A549 (cell line): ENCODE measurements around the gene STXBP4. TPM values are rescaled to one million over a fixed set of nuclear protein-coding genes. Genes with fewer than 3 reads are reported as not detected.

Experiments used
- ATAC-seq, 2 experiments: fragments of 200-7000 bp in 1 of 2; fragments of >200 bp in 1 of 2; cut with Nextera tagmentation in 1 of 2; cut with Tn5 transposase in 1 of 2; 3 replicates each; pipeline versions ENCODE4 v1.8.0 to v1.9.1; 2018 to 2020; ENCODE audit warnings: mild to moderate bottlenecking in 1 of 2, moderate library complexity in 1 of 2
- CTCF ChIA-PET: fragments of 300-600 bp; sonication (Branson Sonifier 250); formaldehyde crosslinking; extraction: SDS; loops from one replicate; lab custom pipeline; 2021; ENCODE audit warnings: antibody characterized with exemption, inconsistent platforms; lab: Yijun Ruan, JAX
- POLR2A ChIA-PET: fragments of 350-600 bp; formaldehyde crosslinking; extraction: SDS; loops from one replicate; lab custom pipeline; 2021; ENCODE audit warnings: antibody characterized with exemption, inconsistent platforms; lab: Yijun Ruan, JAX
- DNase-seq, 2 experiments: peaks; one replicate each; pipeline versions ENCODE4 v3.0.0 to v3.0.0-alpha.2; 2011 to 2016; ENCODE audit warnings: low read depth in 1 of 2, low spot score in 1 of 2
- FAIRE-seq: peaks from 2 replicates; lab custom pipeline; 2011; peaks lifted over from hg19 to GRCh38; lab: Jason Lieb, UNC
- H3K27ac ChIP-seq, 2 experiments: fragments of >200 bp; sonication (Bioruptor Twin); formaldehyde crosslinking; 3 replicates each; pipeline ENCODE4 v1.5.1; 2016 to 2017
- H3K4me1 ChIP-seq: fragments of >200 bp; sonication (Bioruptor Twin); formaldehyde crosslinking; 3 replicates; pipeline ENCODE4 v1.6.1; 2016
- H3K4me2 ChIP-seq: fragments of >200 bp; sonication (Bioruptor Twin); formaldehyde crosslinking; 3 replicates; pipeline ENCODE4 v1.6.1; 2016
- H3K4me3 ChIP-seq: fragments of >200 bp; sonication (Bioruptor Twin); formaldehyde crosslinking; 3 replicates; pipeline ENCODE4 v1.5.1; 2016
- H3K9me3 ChIP-seq: fragments of >200 bp; sonication (Bioruptor Twin); formaldehyde crosslinking; 3 replicates; pipeline ENCODE4 v1.6.1; 2016
- CBX2 ChIP-seq: fragments of 200-600 bp; sonication (generic); IDR thresholded peaks from 2 replicates; pipeline ENCODE4 v1.6.1; 2016; ENCODE audit warnings: low read depth, mild to moderate bottlenecking, borderline replicate concordance
- CBX8 ChIP-seq: fragments of 200-600 bp; sonication (generic); IDR thresholded peaks from 2 replicates; pipeline ENCODE4 v1.6.1; 2016
- FOSL2 ChIP-seq, 2 experiments: fragments of 450-650 bp in 1 of 2; fragments of >200 bp in 1 of 2; sonication (Bioruptor Twin) in 1 of 2; formaldehyde crosslinking; IDR thresholded peaks; 2 replicates each; pipeline versions ENCODE4 v1.5.0 to v1.6.1; 2016 to 2020; ENCODE audit warnings: mild to moderate bottlenecking in 1 of 2, moderate library complexity in 1 of 2
- HDAC2 ChIP-seq: fragments of 200-600 bp; sonication (generic); IDR thresholded peaks from 2 replicates; pipeline ENCODE4 v1.6.1; 2016
- HMGXB4 ChIP-seq: fragments of 250-450 bp; sonication (Bioruptor Pico); IDR thresholded peaks from 2 replicates; pipeline ENCODE4 v1.5.0; 2021; ENCODE audit warnings: mild to moderate bottlenecking, moderate library complexity, borderline replicate concordance
- JUN ChIP-seq, 2 experiments: fragments of >200 bp; sonication (Bioruptor Twin); formaldehyde crosslinking; IDR thresholded peaks; 2 replicates in 1 of 2; 3 replicates in 1 of 2; pipeline ENCODE4 v1.6.1; 2016 to 2017
- MAZ ChIP-seq: fragments of 150-350 bp; IDR thresholded peaks from 2 replicates; pipeline ENCODE4 v1.6.1; 2014; ENCODE audit warnings: antibody characterized with exemption, low read depth, low read length, borderline replicate concordance
- MYC ChIP-seq: IDR thresholded peaks from 2 replicates; pipeline ENCODE4 v1.6.1; 2012; ENCODE audit warnings: mild to moderate bottlenecking, inconsistent platforms, low read length, improper control_type of control experiment, borderline replicate concordance
- RARB ChIP-seq: fragments of 250-450 bp; sonication (Bioruptor Pico); IDR thresholded peaks from 2 replicates; pipeline ENCODE4 v1.8.0; 2021; ENCODE audit warnings: mild to moderate bottlenecking, moderate library complexity
- RNF2 ChIP-seq: fragments of 200-600 bp; sonication (generic); IDR thresholded peaks from 2 replicates; pipeline ENCODE4 v1.6.1; 2016; ENCODE audit warnings: low read depth, mild to moderate bottlenecking, antibody characterized with exemption, moderate library complexity, borderline replicate concordance
- SMC3 ChIP-seq: fragments of >200 bp; sonication (Bioruptor Twin); formaldehyde crosslinking; IDR thresholded peaks from 3 replicates; pipeline ENCODE4 v1.6.1; 2018; ENCODE audit warnings: inconsistent platforms
- WGBS: methylation state at CpG from one replicate; pipeline ENCODE4 v1.1.6; 2017; ENCODE audit errors: missing lambda C conversion rate; 5-methylcytosine and 5-hydroxymethylcytosine counted together
- polyA plus RNA-seq, 4 experiments: library from polyadenylated mRNA; depleted of rRNA in 3 of 4; stranded (reverse); fragments of >200 nt; fragmentation: RNase III in 1 of 4; extraction: RNeasy Plus Mini Kit Qiagen cat#74134 plus additional on column Dnase treatment in 1 of 4; gene quantifications; 2 replicates in 3 of 4; 3 replicates in 1 of 4; pipeline ENCODE4 v1.2.3, GENCODE V29; 2011 to 2017
- TF ChIP-seq, protein P1 (sequence below): fragments of 200-600 bp; sonication (generic); IDR thresholded peaks from 2 replicates; pipeline ENCODE4 v1.6.1; 2016; ENCODE audit warnings: antibody characterized with exemption, mild to moderate bottlenecking, moderate library complexity
- TF ChIP-seq, protein P2 (sequence below): fragments of 250-450 bp; sonication (Bioruptor Pico); IDR thresholded peaks from 2 replicates; pipeline ENCODE4 v1.5.0; 2020; ENCODE audit warnings: low read depth, mild to moderate bottlenecking, moderate library complexity
- TF ChIP-seq, protein P3 (sequence below): fragments of 450-650 bp; IDR thresholded peaks from 2 replicates; pipeline ENCODE4 v1.6.1; 2014; ENCODE audit warnings: antibody characterized with exemption
- TF ChIP-seq, protein P4 (sequence below): fragments of >200 bp; sonication (Bioruptor Twin); formaldehyde crosslinking; IDR thresholded peaks from 3 replicates; pipeline ENCODE4 v1.5.1; 2016

The STXBP4 gene
- polyA plus RNA-seq, 2 of the 4 experiments (the other 2 are of a cell fraction): 9.0 to 16.0 TPM

DNA sequence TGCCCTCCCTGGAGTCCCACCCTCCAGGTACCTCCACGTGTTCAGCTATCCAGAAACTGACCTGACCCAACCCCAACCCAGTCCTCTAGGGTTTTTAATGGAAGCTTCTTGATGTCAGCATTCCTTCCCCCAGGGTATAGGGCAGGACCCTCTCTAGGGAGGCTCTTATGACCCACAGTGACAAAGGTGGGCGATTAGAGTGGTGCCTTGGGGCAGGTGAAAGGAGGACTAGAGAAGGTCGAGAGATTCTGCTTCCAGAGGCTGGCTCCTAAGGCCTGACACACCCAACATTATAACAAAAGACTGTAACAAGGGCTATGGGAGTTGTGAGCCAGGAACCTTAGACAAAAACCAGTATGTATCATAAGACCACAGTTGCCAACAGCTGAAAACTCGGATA is 17.3 kb upstream of the STXBP4 start (continued):
- TF ChIP-seq, protein P1, sequence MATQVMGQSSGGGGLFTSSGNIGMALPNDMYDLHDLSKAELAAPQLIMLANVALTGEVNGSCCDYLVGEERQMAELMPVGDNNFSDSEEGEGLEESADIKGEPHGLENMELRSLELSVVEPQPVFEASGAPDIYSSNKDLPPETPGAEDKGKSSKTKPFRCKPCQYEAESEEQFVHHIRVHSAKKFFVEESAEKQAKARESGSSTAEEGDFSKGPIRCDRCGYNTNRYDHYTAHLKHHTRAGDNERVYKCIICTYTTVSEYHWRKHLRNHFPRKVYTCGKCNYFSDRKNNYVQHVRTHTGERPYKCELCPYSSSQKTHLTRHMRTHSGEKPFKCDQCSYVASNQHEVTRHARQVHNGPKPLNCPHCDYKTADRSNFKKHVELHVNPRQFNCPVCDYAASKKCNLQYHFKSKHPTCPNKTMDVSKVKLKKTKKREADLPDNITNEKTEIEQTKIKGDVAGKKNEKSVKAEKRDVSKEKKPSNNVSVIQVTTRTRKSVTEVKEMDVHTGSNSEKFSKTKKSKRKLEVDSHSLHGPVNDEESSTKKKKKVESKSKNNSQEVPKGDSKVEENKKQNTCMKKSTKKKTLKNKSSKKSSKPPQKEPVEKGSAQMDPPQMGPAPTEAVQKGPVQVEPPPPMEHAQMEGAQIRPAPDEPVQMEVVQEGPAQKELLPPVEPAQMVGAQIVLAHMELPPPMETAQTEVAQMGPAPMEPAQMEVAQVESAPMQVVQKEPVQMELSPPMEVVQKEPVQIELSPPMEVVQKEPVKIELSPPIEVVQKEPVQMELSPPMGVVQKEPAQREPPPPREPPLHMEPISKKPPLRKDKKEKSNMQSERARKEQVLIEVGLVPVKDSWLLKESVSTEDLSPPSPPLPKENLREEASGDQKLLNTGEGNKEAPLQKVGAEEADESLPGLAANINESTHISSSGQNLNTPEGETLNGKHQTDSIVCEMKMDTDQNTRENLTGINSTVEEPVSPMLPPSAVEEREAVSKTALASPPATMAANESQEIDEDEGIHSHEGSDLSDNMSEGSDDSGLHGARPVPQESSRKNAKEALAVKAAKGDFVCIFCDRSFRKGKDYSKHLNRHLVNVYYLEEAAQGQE: no peak
- TF ChIP-seq RARB (CRISPR knock-in tag) (no peak), CBX8 (no peak)
- TF ChIP-seq, all 56 proteins: peak for 0

DNA sequence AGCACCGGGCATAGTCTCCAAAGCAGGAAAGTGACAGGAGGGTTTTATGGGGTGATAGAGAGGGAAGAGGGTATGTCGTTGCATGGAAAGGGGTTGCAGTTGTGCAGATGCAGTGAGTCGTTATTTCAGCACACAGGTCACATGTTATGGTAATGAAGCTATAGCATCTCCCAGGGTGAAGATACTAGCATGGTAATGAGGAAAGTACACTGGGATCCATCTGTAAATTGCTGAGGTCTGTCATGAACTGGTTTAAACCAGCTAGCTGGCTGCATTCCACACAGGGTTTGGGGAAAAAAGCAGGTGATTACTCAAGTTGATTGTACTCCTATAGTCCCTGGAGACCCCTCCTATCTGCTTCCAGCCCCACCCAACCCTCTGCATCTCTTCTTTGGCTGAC is 11.8 kb upstream of the STXBP4 start:
- TF ChIP-seq, protein P2, sequence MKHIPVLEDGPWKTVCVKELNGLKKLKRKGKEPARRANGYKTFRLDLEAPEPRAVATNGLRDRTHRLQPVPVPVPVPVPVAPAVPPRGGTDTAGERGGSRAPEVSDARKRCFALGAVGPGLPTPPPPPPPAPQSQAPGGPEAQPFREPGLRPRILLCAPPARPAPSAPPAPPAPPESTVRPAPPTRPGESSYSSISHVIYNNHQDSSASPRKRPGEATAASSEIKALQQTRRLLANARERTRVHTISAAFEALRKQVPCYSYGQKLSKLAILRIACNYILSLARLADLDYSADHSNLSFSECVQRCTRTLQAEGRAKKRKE (CRISPR knock-in tag): no peak
- TF ChIP-seq RNF2: no peak
- no peak for TF ChIP-seq HDAC2
- TF ChIP-seq, protein P3, sequence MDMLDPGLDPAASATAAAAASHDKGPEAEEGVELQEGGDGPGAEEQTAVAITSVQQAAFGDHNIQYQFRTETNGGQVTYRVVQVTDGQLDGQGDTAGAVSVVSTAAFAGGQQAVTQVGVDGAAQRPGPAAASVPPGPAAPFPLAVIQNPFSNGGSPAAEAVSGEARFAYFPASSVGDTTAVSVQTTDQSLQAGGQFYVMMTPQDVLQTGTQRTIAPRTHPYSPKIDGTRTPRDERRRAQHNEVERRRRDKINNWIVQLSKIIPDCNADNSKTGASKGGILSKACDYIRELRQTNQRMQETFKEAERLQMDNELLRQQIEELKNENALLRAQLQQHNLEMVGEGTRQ: no peak
- Histone ChIP-seq H3K9me3 (no peaks in the 10 kb centered on the region), H3K4me3 (no peak overlapping the region), H3K4me2 (no peak overlapping the region), H3K27ac (no peak overlapping the region), H3K4me1 (no peaks in the 10 kb centered on the region)
- 86% methylated on average over 3 of the region's 3 CpGs for WGBS
- no peak; a peak in 1 of 6 replicates for ATAC-seq
- DNase-seq: no peak
- FAIRE-seq: no peak
- ChIA-PET CTCF (interaction anchor here (1.7 kb wide), 1 partner anchor 36 kb away, joined by 5 read pairs; no protein-coding TSS in a partner anchor), POLR2A (no interaction called here)

DNA sequence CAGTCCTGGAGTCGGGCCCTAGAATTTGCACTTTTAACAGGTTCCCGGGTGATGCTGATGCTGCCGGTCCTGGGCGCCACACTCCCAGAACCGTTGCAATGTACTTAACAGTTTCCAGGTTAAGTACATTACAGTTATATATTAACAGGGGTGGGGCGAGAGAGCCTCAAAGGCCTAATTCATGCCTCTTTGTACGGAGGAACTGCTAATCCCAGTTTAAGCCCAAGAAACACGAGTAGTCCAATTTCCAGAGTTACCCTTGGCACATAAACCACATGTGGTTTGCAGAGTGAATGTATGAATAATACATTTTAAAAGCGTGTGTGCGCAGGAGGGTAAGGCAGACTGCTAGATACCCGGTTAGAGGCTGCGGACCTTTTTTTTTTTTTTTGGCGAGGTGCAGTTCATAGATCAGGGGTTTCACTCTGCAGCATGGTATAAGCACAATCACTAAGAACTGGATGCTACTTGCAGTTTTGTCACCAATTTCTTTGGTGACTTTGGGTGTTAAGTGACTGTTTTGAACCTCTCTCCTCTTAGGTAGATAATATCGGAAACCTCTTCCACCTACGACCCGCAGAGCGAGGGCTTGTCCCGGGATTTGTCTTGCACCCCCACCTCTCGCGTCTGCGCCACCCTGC is 824 bp upstream of the STXBP4 start:
- WGBS: under 1% methylated on average over 21 of the region's 21 CpGs
- H3K4me2 ChIP-seq: peak overlapping the region; percentile 94
- peak overlapping the region; percentile 76 for H3K4me3 ChIP-seq
- peak overlapping the region; percentile 88 to 94 for H3K27ac ChIP-seq
- TF ChIP-seq JUN (IDR thresholded peaks at IDR 0.05) (0 out of 5 replicates have a peak, but pooled peaks of 1 of the 2 experiments have one; percentile 2), SMC3 (peak; percentile 36; the same call in 1 of the 3 replicates), CBX2 (no peak), MYC (no peak), FOSL2 (IDR thresholded peaks at IDR 0.05) (no peak), FOSL2 (CRISPR knock-in tag; IDR thresholded peaks at IDR 0.05) (no peak), HMGXB4 (CRISPR knock-in tag) (0 out of 2 replicates have a peak, but pooled peaks have one; percentile 16), MAZ (no peak)
- TF ChIP-seq, protein P4, sequence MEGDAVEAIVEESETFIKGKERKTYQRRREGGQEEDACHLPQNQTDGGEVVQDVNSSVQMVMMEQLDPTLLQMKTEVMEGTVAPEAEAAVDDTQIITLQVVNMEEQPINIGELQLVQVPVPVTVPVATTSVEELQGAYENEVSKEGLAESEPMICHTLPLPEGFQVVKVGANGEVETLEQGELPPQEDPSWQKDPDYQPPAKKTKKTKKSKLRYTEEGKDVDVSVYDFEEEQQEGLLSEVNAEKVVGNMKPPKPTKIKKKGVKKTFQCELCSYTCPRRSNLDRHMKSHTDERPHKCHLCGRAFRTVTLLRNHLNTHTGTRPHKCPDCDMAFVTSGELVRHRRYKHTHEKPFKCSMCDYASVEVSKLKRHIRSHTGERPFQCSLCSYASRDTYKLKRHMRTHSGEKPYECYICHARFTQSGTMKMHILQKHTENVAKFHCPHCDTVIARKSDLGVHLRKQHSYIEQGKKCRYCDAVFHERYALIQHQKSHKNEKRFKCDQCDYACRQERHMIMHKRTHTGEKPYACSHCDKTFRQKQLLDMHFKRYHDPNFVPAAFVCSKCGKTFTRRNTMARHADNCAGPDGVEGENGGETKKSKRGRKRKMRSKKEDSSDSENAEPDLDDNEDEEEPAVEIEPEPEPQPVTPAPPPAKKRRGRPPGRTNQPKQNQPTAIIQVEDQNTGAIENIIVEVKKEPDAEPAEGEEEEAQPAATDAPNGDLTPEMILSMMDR: peak; percentile 54; the same call in 1 of the 3 replicates
- H3K9me3 ChIP-seq: no peaks in the 10 kb centered on the region
- DNase-seq: peak; percentile 45 to 64
- H3K4me1 ChIP-seq: peaks cover 32% of the 10 kb centered on the region
- CTCF ChIA-PET: interaction anchor here (1.0 kb wide), 1 partner anchor 17 kb away, joined by 3 read pairs; no protein-coding TSS in a partner anchor
- POLR2A ChIA-PET: interaction anchor here (0.6 kb wide), 1 partner anchor 524 kb away, joined by 11 read pairs; no protein-coding TSS in a partner anchor
- ATAC-seq: peak; percentile 35 to 52
- no peak for FAIRE-seq
